NCI-H187 (cell line): ENCODE results near the gene NAT10.
"Not testable (repeated sequence)": the region's sequence is repeated elsewhere in the genome, so short reads cannot be mapped to it uniquely, and the experiment has no call there.

ENCODE experiments used
- DNase-seq, 2 experiments: peaks; one replicate each; lab custom pipeline; 2025; lab: John Stamatoyannopoulos, UW

The NAT10 gene

GRCh38 chr11:34105079-34105956, at the start of gene NAT10:
NAT10 (plus strand) TSS chr11:34105629; CDS start chr11:34108226, 2,597 bp downstream.
- DNase-seq, result peak; percentile 97 to 98

- DNase-seq, result no peak
Observed at GRCh38 chr11:34056672-34057071, 48.8 kb upstream of the NAT10 start.

- DNase-seq, result no peak
Observed at GRCh38 chr11:34063061-34063795, 42.2 kb upstream of the NAT10 start.

GRCh38 chr11:34064291-34064690, 41.1 kb upstream of the NAT10 start:
- DNase-seq, result no peak

GRCh38 chr11:34065505-34066203, 39.8 kb upstream of the NAT10 start:
- no peak for DNase-seq

- DNase-seq, result not testable (repeated sequence)
Observed at GRCh38 chr11:34066766-34067165, 38.7 kb upstream of the NAT10 start.

GRCh38 chr11:34067383-34068065, 37.9 kb upstream of the NAT10 start:
- no peak for DNase-seq

GRCh38 chr11:34068111-34068510, 37.3 kb upstream of the NAT10 start:
- no peak for DNase-seq

GRCh38 chr11:34071306-34071705, 34.1 kb upstream of the NAT10 start:
- DNase-seq, result not testable (repeated sequence)

GRCh38 chr11:34072041-34072440, 33.4 kb upstream of the NAT10 start:
- DNase-seq, result no peak

- DNase-seq, result no peak
Observed at GRCh38 chr11:34072832-34073231, 32.6 kb upstream of the NAT10 start.

- DNase-seq, result no peak
Observed at GRCh38 chr11:34074391-34074790, 31.0 kb upstream of the NAT10 start.

GRCh38 chr11:34075178-34075820, 30.1 kb upstream of the NAT10 start:
- DNase-seq, result no peak

GRCh38 chr11:34080609-34081008, 24.8 kb upstream of the NAT10 start:
- DNase-seq, result no peak

- DNase-seq, result no peak
Observed at GRCh38 chr11:34084637-34085036, 20.8 kb upstream of the NAT10 start.

GRCh38 chr11:34086554-34087283, 18.7 kb upstream of the NAT10 start:
- no peak for DNase-seq

GRCh38 chr11:34091825-34092224, 13.6 kb upstream of the NAT10 start:
- DNase-seq, result no peak

- DNase-seq, result not testable (repeated sequence)
Observed at GRCh38 chr11:34094900-34095299, 10.5 kb upstream of the NAT10 start.

GRCh38 chr11:34098813-34099212, 6.6 kb upstream of the NAT10 start:
- no peak for DNase-seq

GRCh38 chr11:34104680-34105078, 750 bp upstream of the NAT10 start:
- no peak for DNase-seq
